ENCODE measurements around the gene ACKR4.

The ACKR4 gene

DNA sequence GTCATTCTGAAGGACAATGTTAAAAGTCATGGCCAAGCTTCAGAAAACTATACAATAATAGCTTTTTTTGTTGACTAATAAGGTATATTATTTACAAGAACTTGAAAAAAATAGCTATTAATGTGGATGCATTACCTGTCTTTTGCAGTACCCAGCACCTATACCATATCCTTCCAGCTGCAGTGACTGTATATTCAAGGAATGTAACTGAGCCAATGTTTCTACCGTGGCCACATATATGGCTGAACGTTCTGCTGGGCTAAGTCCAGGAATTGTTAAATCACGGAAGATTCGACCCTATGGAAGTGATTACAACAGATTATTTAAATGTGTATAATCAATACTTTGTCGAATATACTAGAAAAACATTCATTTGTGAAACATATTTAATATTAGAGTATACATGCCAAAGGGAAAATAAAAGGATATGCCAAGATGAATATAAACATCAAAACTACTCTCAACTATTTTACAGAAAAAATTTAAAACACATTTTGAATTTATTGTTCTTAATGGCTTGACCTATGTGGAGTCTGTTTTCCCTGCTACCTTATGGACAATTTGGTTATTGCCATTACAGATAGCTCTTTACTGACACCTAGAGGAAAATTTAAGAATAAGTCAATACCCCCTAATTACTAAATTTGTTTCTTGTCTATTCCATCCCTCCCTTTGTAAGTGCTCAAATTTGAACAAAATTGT is 44.9 kb downstream of the ACKR4 start:
- no peak for DNase-seq (ENCODE audit: low read depth)

DNA sequence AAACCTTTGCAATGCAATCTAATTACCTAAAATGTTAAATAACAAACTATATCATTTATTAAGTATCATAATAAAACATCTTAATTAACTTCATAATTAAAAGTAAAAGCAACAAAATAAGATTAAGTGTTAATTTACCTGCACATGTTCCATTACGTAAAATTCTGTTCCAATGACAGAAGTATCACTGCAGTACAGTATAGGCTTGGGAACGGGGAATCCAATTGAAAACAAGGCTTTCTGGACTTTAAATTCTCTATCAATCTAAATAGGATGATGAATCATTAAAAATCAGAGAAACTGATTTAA is 45.4 kb downstream of the ACKR4 start:
- no peak for DNase-seq (ENCODE audit: low read depth)

DNA sequence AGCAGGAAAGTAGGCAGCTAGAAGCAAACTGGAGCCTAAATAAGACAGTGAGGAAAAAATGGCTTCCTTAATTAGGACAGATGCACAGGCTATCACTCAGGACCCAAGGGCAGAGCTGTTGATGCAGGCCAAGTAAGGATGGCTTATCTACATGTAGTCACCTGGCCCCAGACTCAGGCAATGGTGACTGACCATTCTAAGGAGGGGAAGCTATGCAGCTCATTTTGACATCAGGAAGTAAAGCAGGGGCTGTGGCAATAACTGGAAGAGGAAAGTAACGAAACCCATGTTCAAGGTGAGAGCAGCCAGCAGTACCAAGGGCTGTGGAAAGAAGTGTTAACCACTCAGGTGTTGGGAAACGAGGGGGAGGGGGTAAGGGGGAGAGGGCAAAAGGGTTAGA is 46.3 kb downstream of the ACKR4 start:
- DNase-seq (ENCODE audit: low read depth) = no peak

DNA sequence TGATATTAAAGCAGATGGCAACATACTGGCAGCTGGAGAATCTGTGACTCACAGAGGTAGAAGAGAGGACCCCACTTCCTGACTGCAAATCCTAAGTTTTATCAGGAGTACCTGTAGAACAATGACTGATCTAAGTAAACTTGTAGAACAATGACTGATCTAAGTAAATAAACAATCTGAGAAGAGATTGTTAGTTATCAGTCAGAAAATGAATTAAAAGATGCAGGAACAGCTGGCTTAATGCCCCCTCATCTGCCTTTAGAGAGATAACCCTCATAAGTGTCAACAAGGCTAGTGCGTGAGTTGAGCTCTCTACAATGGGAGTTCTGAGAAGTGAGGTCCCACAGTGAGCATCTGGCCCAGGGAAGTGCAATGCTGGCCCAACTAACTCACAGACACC is 48.0 kb downstream of the ACKR4 start:
- DNase-seq (ENCODE audit: low read depth) = no peak

DNA sequence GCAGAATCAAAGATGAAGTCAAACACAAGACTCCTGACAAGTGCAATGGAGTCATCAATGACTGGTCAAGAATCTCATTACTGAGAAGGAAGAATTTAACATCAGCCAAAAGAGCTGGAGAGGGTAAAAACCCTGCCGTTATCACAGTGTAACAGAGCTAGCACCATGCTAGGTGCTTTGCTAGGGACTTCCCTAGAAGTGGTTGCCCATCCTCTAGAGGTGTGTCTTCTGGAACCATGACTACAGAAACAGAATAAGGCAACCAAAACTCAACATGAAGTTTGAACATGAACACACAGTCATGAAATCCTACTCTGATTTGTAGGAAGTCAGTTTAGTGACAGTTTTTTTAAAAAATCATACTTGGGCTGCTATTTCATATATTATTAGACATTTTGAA is 53.1 kb downstream of the ACKR4 start:
- DNase-seq (ENCODE audit: low read depth) = no peak

All from non-pigmented ciliary epithelial cell (primary cell).